ENCODE data around the gene FBXW12. TPM values are rescaled to one million over a fixed set of nuclear protein-coding genes. Genes with fewer than 3 reads are reported as not detected.

The FBXW12 gene
- total and polyA plus RNA-seq, 5 donors from 2014 or later: not detected

GRCh38 chr3:48343432-48343831 is 28.6 kb upstream of the FBXW12 start:
- DNase-seq (no peak), ATAC-seq (ENCODE audit: low read depth in 2 of 2) (no peak)
- Mint-ChIP-seq H3K27me3 (peaks cover 37% of the 10 kb centered on the region), H3K4me3 (no peak overlapping the region), H3K4me1 (no peaks in the 10 kb centered on the region), H3K9me3 (no peaks in the 10 kb centered on the region), H3K27ac (no peak overlapping the region), H3K36me3 (no peaks in the 10 kb centered on the region)
- Histone ChIP-seq H3K27me3 (ENCODE audit: control insufficient read depth, insufficient read depth, low read length) (no peaks in the 10 kb centered on the region), H3K36me3 (ENCODE audit: control insufficient read depth, insufficient read depth, low read length) (no peaks in the 10 kb centered on the region), H3K9me3 (ENCODE audit: control insufficient read depth in 2 of 2, low read length in 2 of 2) (no peaks in the 10 kb centered on the region), H3K4me1 (ENCODE audit: control insufficient read depth, insufficient read depth, low read length, poor library complexity, severe bottlenecking) (no peaks in the 10 kb centered on the region), H3K27ac (ENCODE audit: insufficient read depth, low read length, poor library complexity, severe bottlenecking) (no peak overlapping the region), H3K4me3 (ENCODE audit: low read depth, low read length) (no peak overlapping the region)

GRCh38 chr3:48344867-48345507 is 27.0 kb upstream of the FBXW12 start:
- no peaks in the 10 kb centered on the region for H3K36me3 ChIP-seq (ENCODE audit: control insufficient read depth, insufficient read depth, low read length)
- Mint-ChIP-seq H3K27me3 (peaks cover 36% of the 10 kb centered on the region), H3K9me3 (no peaks in the 10 kb centered on the region), H3K4me3 (no peak overlapping the region), H3K36me3 (no peaks in the 10 kb centered on the region), H3K4me1 (no peaks in the 10 kb centered on the region), H3K27ac (no peak overlapping the region)
- DNase-seq (no peak), ATAC-seq (ENCODE audit: low read depth in 2 of 2) (no peak)
- no peak overlapping the region for H3K4me3 ChIP-seq (ENCODE audit: low read depth, low read length)
- H3K9me3 ChIP-seq (ENCODE audit: control insufficient read depth in 2 of 2, low read length in 2 of 2): no peaks in the 10 kb centered on the region
- H3K27me3 ChIP-seq (ENCODE audit: control insufficient read depth, insufficient read depth, low read length): peaks cover 3% of the 10 kb centered on the region
- no peaks in the 10 kb centered on the region for H3K4me1 ChIP-seq (ENCODE audit: control insufficient read depth, insufficient read depth, low read length, poor library complexity, severe bottlenecking)
- H3K27ac ChIP-seq (ENCODE audit: insufficient read depth, low read length, poor library complexity, severe bottlenecking): no peak overlapping the region

GRCh38 chr3:48345946-48346572 is 26.0 kb upstream of the FBXW12 start:
- Mint-ChIP-seq H3K4me3 (no peak overlapping the region), H3K27me3 (peaks cover 30% of the 10 kb centered on the region), H3K4me1 (no peaks in the 10 kb centered on the region), H3K36me3 (no peaks in the 10 kb centered on the region), H3K27ac (no peak overlapping the region), H3K9me3 (no peaks in the 10 kb centered on the region)
- Histone ChIP-seq H3K9me3 (ENCODE audit: control insufficient read depth in 2 of 2, low read length in 2 of 2) (no peaks in the 10 kb centered on the region), H3K4me1 (ENCODE audit: control insufficient read depth, insufficient read depth, low read length, poor library complexity, severe bottlenecking) (no peaks in the 10 kb centered on the region), H3K4me3 (ENCODE audit: low read depth, low read length) (no peak overlapping the region), H3K27me3 (ENCODE audit: control insufficient read depth, insufficient read depth, low read length) (peaks cover 3% of the 10 kb centered on the region), H3K27ac (ENCODE audit: insufficient read depth, low read length, poor library complexity, severe bottlenecking) (no peak overlapping the region), H3K36me3 (ENCODE audit: control insufficient read depth, insufficient read depth, low read length) (no peaks in the 10 kb centered on the region)
- DNase-seq (no peak), ATAC-seq (ENCODE audit: low read depth in 2 of 2) (no peak)

- Mint-ChIP-seq H3K36me3 (no peaks in the 10 kb centered on the region), H3K4me3 (no peak overlapping the region), H3K4me1 (no peaks in the 10 kb centered on the region), H3K27me3 (peaks cover 30% of the 10 kb centered on the region), H3K27ac (no peak overlapping the region), H3K9me3 (no peaks in the 10 kb centered on the region)
- H3K9me3 ChIP-seq (ENCODE audit: control insufficient read depth in 2 of 2, low read length in 2 of 2): no peaks in the 10 kb centered on the region
- DNase-seq: no peak
- no peak overlapping the region for H3K27ac ChIP-seq (ENCODE audit: insufficient read depth, low read length, poor library complexity, severe bottlenecking)
- H3K36me3 ChIP-seq (ENCODE audit: control insufficient read depth, insufficient read depth, low read length): no peaks in the 10 kb centered on the region
- H3K4me3 ChIP-seq (ENCODE audit: low read depth, low read length): no peak overlapping the region
- ATAC-seq (ENCODE audit: low read depth in 2 of 2): no peak
- H3K27me3 ChIP-seq (ENCODE audit: control insufficient read depth, insufficient read depth, low read length): peaks cover 7% of the 10 kb centered on the region
- no peaks in the 10 kb centered on the region for H3K4me1 ChIP-seq (ENCODE audit: control insufficient read depth, insufficient read depth, low read length, poor library complexity, severe bottlenecking)
Observed at GRCh38 chr3:48347500-48347899, 24.5 kb upstream of the FBXW12 start.

GRCh38 chr3:48352546-48352945 is 19.5 kb upstream of the FBXW12 start:
- DNase-seq (no peak), ATAC-seq (ENCODE audit: low read depth in 2 of 2) (no peak)
- H3K27ac ChIP-seq (ENCODE audit: insufficient read depth, low read length, poor library complexity, severe bottlenecking): no peak overlapping the region
- no peaks in the 10 kb centered on the region for H3K9me3 ChIP-seq (ENCODE audit: control insufficient read depth in 2 of 2, low read length in 2 of 2)
- H3K4me1 ChIP-seq (ENCODE audit: control insufficient read depth, insufficient read depth, low read length, poor library complexity, severe bottlenecking): no peaks in the 10 kb centered on the region
- H3K27me3 ChIP-seq (ENCODE audit: control insufficient read depth, insufficient read depth, low read length): peaks cover 24% of the 10 kb centered on the region
- Mint-ChIP-seq H3K9me3 (peaks cover 0 to 2% (median 0%) of the 10 kb centered on the region in 7 donors), H3K36me3 (no peaks in the 10 kb centered on the region), H3K4me1 (no peaks in the 10 kb centered on the region), H3K27ac (no peak overlapping the region), H3K27me3 (peaks cover 28% of the 10 kb centered on the region), H3K4me3 (no peak overlapping the region)
- H3K36me3 ChIP-seq (ENCODE audit: control insufficient read depth, insufficient read depth, low read length): no peaks in the 10 kb centered on the region
- no peak overlapping the region for H3K4me3 ChIP-seq (ENCODE audit: low read depth, low read length)

- H3K4me1 ChIP-seq (ENCODE audit: control insufficient read depth, insufficient read depth, low read length, poor library complexity, severe bottlenecking): no peaks in the 10 kb centered on the region
- no peak overlapping the region for H3K4me3 Mint-ChIP-seq
Observed at GRCh38 chr3:48353987-48354386, 18.0 kb upstream of the FBXW12 start.

GRCh38 chr3:48356419-48356818 is 15.6 kb upstream of the FBXW12 start:
- no peak overlapping the region for H3K4me3 ChIP-seq (ENCODE audit: low read depth, low read length)
- Mint-ChIP-seq H3K27me3 (peaks cover 41% of the 10 kb centered on the region), H3K4me3 (no peak overlapping the region), H3K9me3 (peaks cover 0 to 6% (median 5%) of the 10 kb centered on the region in 7 donors), H3K36me3 (no peaks in the 10 kb centered on the region), H3K4me1 (no peaks in the 10 kb centered on the region), H3K27ac (no peak overlapping the region)
- H3K9me3 ChIP-seq (ENCODE audit: control insufficient read depth in 2 of 2, low read length in 2 of 2): no peaks in the 10 kb centered on the region
- DNase-seq (no peak), ATAC-seq (ENCODE audit: low read depth in 2 of 2) (no peak)
- H3K27me3 ChIP-seq (ENCODE audit: control insufficient read depth, insufficient read depth, low read length): peaks cover 34% of the 10 kb centered on the region
- H3K27ac ChIP-seq (ENCODE audit: insufficient read depth, low read length, poor library complexity, severe bottlenecking): no peak overlapping the region
- H3K4me1 ChIP-seq (ENCODE audit: control insufficient read depth, insufficient read depth, low read length, poor library complexity, severe bottlenecking): no peaks in the 10 kb centered on the region
- H3K36me3 ChIP-seq (ENCODE audit: control insufficient read depth, insufficient read depth, low read length): no peaks in the 10 kb centered on the region

More at GRCh38 chr3:48353987-48354386, 18.0 kb upstream of the FBXW12 start:
- Histone ChIP-seq H3K27ac (ENCODE audit: insufficient read depth, low read length, poor library complexity, severe bottlenecking) (no peak overlapping the region), H3K36me3 (ENCODE audit: control insufficient read depth, insufficient read depth, low read length) (no peaks in the 10 kb centered on the region), H3K27me3 (ENCODE audit: control insufficient read depth, insufficient read depth, low read length) (peaks cover 31% of the 10 kb centered on the region), H3K4me3 (ENCODE audit: low read depth, low read length) (no peak overlapping the region), H3K9me3 (ENCODE audit: control insufficient read depth in 2 of 2, low read length in 2 of 2) (no peaks in the 10 kb centered on the region)
- ATAC-seq (ENCODE audit: low read depth in 2 of 2) (no peak), DNase-seq (no peak)
- Mint-ChIP-seq H3K27ac (no peak overlapping the region), H3K27me3 (peaks cover 28% of the 10 kb centered on the region), H3K4me1 (no peaks in the 10 kb centered on the region), H3K36me3 (no peaks in the 10 kb centered on the region), H3K9me3 (peaks cover 0 to 2% (median 0%) of the 10 kb centered on the region in 7 donors)

GRCh38 chr3:48361928-48362327 is 10.1 kb upstream of the FBXW12 start:
- Histone ChIP-seq H3K36me3 (ENCODE audit: control insufficient read depth, insufficient read depth, low read length) (no peaks in the 10 kb centered on the region), H3K27me3 (ENCODE audit: control insufficient read depth, insufficient read depth, low read length) (peaks cover 14% of the 10 kb centered on the region), H3K4me3 (ENCODE audit: low read depth, low read length) (no peak overlapping the region), H3K4me1 (ENCODE audit: control insufficient read depth, insufficient read depth, low read length, poor library complexity, severe bottlenecking) (no peaks in the 10 kb centered on the region), H3K27ac (ENCODE audit: insufficient read depth, low read length, poor library complexity, severe bottlenecking) (no peak overlapping the region), H3K9me3 (ENCODE audit: control insufficient read depth in 2 of 2, low read length in 2 of 2) (peaks cover 7 to 8% of the 10 kb centered on the region in 2 experiments)
- Mint-ChIP-seq H3K9me3 (peaks cover 3 to 13% (median 7%) of the 10 kb centered on the region in 7 donors), H3K4me1 (no peaks in the 10 kb centered on the region), H3K36me3 (no peaks in the 10 kb centered on the region), H3K27me3 (peaks cover 41% of the 10 kb centered on the region), H3K4me3 (no peak overlapping the region), H3K27ac (no peak overlapping the region)
- ATAC-seq (ENCODE audit: low read depth in 2 of 2): no peak
- DNase-seq: no peak
